Chondrocyte (in vitro differentiated cells): ENCODE measurements around the gene MRPL14. TPM values are rescaled to one million over a fixed set of nuclear protein-coding genes. Genes with fewer than 3 reads are reported as not detected.
"Not testable (repeated sequence)": the region's sequence is repeated elsewhere in the genome, so short reads cannot be mapped to it uniquely, and the experiment has no call there.

Source experiments
- DNase-seq: peaks from one replicate; pipeline ENCODE4 v3.0.0; 2021; ENCODE audit warnings: mixed read lengths, low spot score
- H3K27ac Mint-ChIP-seq: one replicate; pipeline ENCODE4 v1.8.0; 2021; ENCODE audit warnings: mild to moderate bottlenecking, moderate library complexity, mixed read lengths; ENCODE audit not compliant: unreplicated experiment
- H3K27me3 Mint-ChIP-seq: 2 replicates; pipeline ENCODE4 v1.8.0; 2021; ENCODE audit warnings: low read depth, mixed read lengths
- H3K36me3 Mint-ChIP-seq: 2 replicates; pipeline ENCODE4 v1.8.0; 2021; ENCODE audit warnings: low read depth, mixed read lengths
- H3K4me1 Mint-ChIP-seq: 2 replicates; pipeline ENCODE4 v1.8.0; 2021; ENCODE audit warnings: low read depth, mild to moderate bottlenecking, mixed read lengths
- H3K4me3 Mint-ChIP-seq: one replicate; pipeline ENCODE4 v1.8.0; 2021; ENCODE audit warnings: mild to moderate bottlenecking, moderate library complexity, mixed read lengths; ENCODE audit not compliant: unreplicated experiment
- H3K9me3 Mint-ChIP-seq: 2 replicates; pipeline ENCODE4 v1.8.0; 2021; ENCODE audit warnings: low read depth, mixed read lengths
- total RNA-seq: library from RNA; stranded (reverse); gene quantifications from 3 replicates; pipeline ENCODE4 v1.2.1, GENCODE V29; 2021
- TF ChIP-seq, protein P1 (sequence below): fragments of 200-600 bp; sonication (generic); IDR thresholded peaks from 2 replicates; pipeline ENCODE4 v1.5.0; 2021; ENCODE audit warnings: antibody characterized with exemption, mild to moderate bottlenecking, moderate library complexity

MRPL14 gene
- total RNA-seq, 1 donor from 2014 or later, result 35.1 TPM

- no peaks in the 10 kb centered on the region for H3K27me3 Mint-ChIP-seq
- TF ChIP-seq, protein P1, sequence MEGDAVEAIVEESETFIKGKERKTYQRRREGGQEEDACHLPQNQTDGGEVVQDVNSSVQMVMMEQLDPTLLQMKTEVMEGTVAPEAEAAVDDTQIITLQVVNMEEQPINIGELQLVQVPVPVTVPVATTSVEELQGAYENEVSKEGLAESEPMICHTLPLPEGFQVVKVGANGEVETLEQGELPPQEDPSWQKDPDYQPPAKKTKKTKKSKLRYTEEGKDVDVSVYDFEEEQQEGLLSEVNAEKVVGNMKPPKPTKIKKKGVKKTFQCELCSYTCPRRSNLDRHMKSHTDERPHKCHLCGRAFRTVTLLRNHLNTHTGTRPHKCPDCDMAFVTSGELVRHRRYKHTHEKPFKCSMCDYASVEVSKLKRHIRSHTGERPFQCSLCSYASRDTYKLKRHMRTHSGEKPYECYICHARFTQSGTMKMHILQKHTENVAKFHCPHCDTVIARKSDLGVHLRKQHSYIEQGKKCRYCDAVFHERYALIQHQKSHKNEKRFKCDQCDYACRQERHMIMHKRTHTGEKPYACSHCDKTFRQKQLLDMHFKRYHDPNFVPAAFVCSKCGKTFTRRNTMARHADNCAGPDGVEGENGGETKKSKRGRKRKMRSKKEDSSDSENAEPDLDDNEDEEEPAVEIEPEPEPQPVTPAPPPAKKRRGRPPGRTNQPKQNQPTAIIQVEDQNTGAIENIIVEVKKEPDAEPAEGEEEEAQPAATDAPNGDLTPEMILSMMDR, result no peak
- no peak overlapping the region for H3K4me3 Mint-ChIP-seq
- DNase-seq, result no peak
- H3K4me1 Mint-ChIP-seq, result peaks cover 12% of the 10 kb centered on the region
- H3K27ac Mint-ChIP-seq, result no peak overlapping the region
- H3K36me3 Mint-ChIP-seq, result peaks cover 4% of the 10 kb centered on the region
- no peaks in the 10 kb centered on the region for H3K9me3 Mint-ChIP-seq
Observed at GRCh38 chr6:44091981-44092884, 35.0 kb downstream of the MRPL14 start.

DNA sequence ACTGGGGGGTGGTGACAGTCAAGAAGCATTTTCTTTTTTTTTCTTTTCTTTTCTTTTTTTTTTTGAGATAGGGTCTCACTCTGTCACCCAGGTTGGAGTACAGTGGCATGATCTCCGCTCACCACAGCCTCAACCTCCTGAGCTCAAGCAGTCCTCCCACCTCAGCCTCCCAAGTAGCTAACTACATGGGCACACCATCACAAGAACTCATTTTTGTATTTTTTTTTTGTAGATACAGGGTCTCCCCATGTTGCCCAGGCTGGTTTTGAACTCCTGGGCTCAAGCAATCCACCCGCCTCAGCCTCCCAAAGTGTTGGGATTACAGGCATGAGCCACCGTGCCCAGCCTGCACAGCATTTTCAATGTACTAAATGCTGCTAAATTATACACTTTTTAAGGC lies 35.9 kb downstream of the MRPL14 start:
- not testable (repeated sequence) for H3K4me3 Mint-ChIP-seq, H3K9me3 Mint-ChIP-seq, H3K27me3 Mint-ChIP-seq, H3K36me3 Mint-ChIP-seq, H3K27ac Mint-ChIP-seq
- DNase-seq, result peak; percentile 22
- H3K4me1 Mint-ChIP-seq, result peaks cover 12% of the 10 kb centered on the region

DNA sequence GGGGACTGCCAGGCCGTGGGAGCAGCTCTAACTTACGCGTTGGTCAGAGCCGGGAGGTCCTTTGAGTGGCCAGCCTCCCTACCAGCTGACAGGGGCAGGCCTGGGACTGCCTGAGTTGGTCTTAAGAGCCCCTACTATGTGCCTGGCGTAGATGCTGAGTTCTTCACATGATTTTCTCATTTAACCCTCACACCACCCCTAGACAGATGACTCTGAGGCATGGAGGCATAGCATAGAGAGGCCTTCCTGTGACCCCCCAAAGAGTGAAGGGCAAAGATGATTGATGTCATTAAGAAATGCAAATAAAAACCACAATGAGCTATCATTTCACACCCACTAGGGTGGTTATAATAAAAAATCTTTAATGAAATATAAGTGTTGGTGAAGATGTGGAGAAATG lies 36.8 kb downstream of the MRPL14 start:
- H3K27me3 Mint-ChIP-seq, result no peaks in the 10 kb centered on the region
- H3K27ac Mint-ChIP-seq, result no peak overlapping the region
- DNase-seq, result peak; percentile 61
- peaks cover 4% of the 10 kb centered on the region for H3K36me3 Mint-ChIP-seq
- no peaks in the 10 kb centered on the region for H3K9me3 Mint-ChIP-seq
- TF ChIP-seq, protein P1, result no peak
- peaks cover 12% of the 10 kb centered on the region for H3K4me1 Mint-ChIP-seq
- H3K4me3 Mint-ChIP-seq, result no peak overlapping the region

- peaks cover 4% of the 10 kb centered on the region for H3K4me1 Mint-ChIP-seq
- H3K27me3 Mint-ChIP-seq, result no peaks in the 10 kb centered on the region
- no peak overlapping the region for H3K27ac Mint-ChIP-seq
Observed at GRCh38 chr6:44088827-44089590, 38.2 kb downstream of the MRPL14 start.

GRCh38 chr6:44087623-44088022 lies 39.6 kb downstream of the MRPL14 start:
- no peak for DNase-seq
- H3K27ac Mint-ChIP-seq, result no peak overlapping the region
- peaks cover 4% of the 10 kb centered on the region for H3K4me1 Mint-ChIP-seq
- H3K4me3 Mint-ChIP-seq, result no peak overlapping the region
- no peaks in the 10 kb centered on the region for H3K27me3 Mint-ChIP-seq
- H3K36me3 Mint-ChIP-seq, result peaks cover 2% of the 10 kb centered on the region
- no peaks in the 10 kb centered on the region for H3K9me3 Mint-ChIP-seq
- TF ChIP-seq, protein P1, result no peak

More at GRCh38 chr6:44088827-44089590, 38.2 kb downstream of the MRPL14 start:
- H3K4me3 Mint-ChIP-seq, result no peak overlapping the region
- TF ChIP-seq, protein P1, result no peak
- H3K9me3 Mint-ChIP-seq, result no peaks in the 10 kb centered on the region
- H3K36me3 Mint-ChIP-seq, result peaks cover 2% of the 10 kb centered on the region
- DNase-seq, result peak; percentile 61
